ENCODE data around the gene DGKD.

Gene DGKD

DNA sequence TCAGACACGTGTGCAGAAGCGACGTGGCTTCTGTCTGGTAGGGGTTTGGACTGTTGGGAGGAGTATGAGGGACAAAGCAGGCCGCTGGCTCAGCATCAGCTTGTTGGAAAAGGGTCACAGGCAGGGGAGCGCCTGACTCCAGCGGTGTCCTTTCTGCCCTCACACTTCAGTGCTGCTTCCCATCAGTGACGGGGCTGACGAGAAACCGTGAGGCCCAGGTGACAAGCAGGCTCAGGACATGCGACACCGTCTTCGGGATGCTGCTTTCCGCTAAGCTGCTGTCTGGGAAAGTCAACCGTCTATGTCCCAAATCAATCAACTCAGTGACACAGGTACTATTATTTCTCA is 121.7 kb downstream of the DGKD start:
- no peak for DNase-seq (ENCODE audit: low read depth)
- H3K4me3 ChIP-seq (ENCODE audit: low read depth, low read length) = no peak overlapping the region
- no peak for TF ChIP-seq CTCF (IDR thresholded peaks at IDR 0.05; ENCODE audit: insufficient read depth, low read depth, low read length, missing control alignments)

GRCh38 chr2:233476651-233477547 is 122.6 kb downstream of the DGKD start:
- TF ChIP-seq CTCF (IDR thresholded peaks at IDR 0.05; ENCODE audit: insufficient read depth, low read depth, low read length, missing control alignments) = no peak
- no peak for DNase-seq (ENCODE audit: low read depth)

GRCh38 chr2:233477548-233478433 is 123.5 kb downstream of the DGKD start:
- no peak for DNase-seq (ENCODE audit: low read depth)
- H3K4me3 ChIP-seq (ENCODE audit: low read depth, low read length) = no peak overlapping the region
- TF ChIP-seq CTCF (IDR thresholded peaks at IDR 0.05; ENCODE audit: insufficient read depth, low read depth, low read length, missing control alignments) = no peak

More at GRCh38 chr2:233476651-233477547, 122.6 kb downstream of the DGKD start:
- no peak overlapping the region for H3K4me3 ChIP-seq (ENCODE audit: low read depth, low read length)

GRCh38 chr2:233479616-233480489 is 125.6 kb downstream of the DGKD start:
- TF ChIP-seq CTCF (IDR thresholded peaks at IDR 0.05; ENCODE audit: insufficient read depth, low read depth, low read length, missing control alignments) = no peak
- DNase-seq (ENCODE audit: low read depth) = no peak
- H3K4me3 ChIP-seq (ENCODE audit: low read depth, low read length) = no peak overlapping the region

- no peak for TF ChIP-seq CTCF (IDR thresholded peaks at IDR 0.05; ENCODE audit: insufficient read depth, low read depth, low read length, missing control alignments)
- H3K4me3 ChIP-seq (ENCODE audit: low read depth, low read length) = no peak overlapping the region
- no peak for DNase-seq (ENCODE audit: low read depth)
Observed at GRCh38 chr2:233480490-233481202, 126.4 kb downstream of the DGKD start.
